ENCODE data around the gene TBC1D24. TPM values are rescaled to one million over a fixed set of nuclear protein-coding genes. Genes with fewer than 3 reads are reported as not detected.

Gene TBC1D24
- total RNA-seq, 2 experiments from 2014 or later: 16.5 to 17.9 TPM

DNA sequence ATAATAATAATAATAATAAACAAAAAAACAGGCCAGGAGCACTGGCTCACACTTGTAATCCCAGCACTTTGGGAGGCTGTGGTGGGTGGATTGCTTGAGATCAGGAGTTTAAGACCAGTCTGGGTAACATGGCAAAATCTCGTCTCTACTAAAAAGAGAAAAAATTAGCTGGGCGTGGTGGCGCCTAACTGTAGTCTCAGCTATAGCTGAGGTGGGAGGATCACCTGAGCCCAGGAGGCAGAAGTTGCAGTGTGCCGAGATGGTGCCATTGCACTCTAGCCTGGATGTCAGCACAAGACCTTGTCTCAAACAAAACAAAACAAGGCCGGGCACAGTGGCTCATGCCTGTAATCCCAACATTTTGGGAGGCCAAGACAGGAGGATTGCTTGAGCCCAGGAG, 20.1 kb downstream of the TBC1D24 start:
- H3K9me3 Mint-ChIP-seq: no peaks in the 10 kb centered on the region
- no peak for ATAC-seq (ENCODE audit: low read depth)
- no peaks in the 10 kb centered on the region for H3K27me3 Mint-ChIP-seq
- POLR2A ChIA-PET: no interaction called here
- no peak overlapping the region for H3K4me3 Mint-ChIP-seq
- DNase-seq: no peak
- H3K27ac Mint-ChIP-seq: no peak overlapping the region
- no peaks in the 10 kb centered on the region for H3K36me3 Mint-ChIP-seq
- H3K4me1 Mint-ChIP-seq: no peaks in the 10 kb centered on the region

- no peak for DNase-seq
- Mint-ChIP-seq H3K4me3 (no peak overlapping the region), H3K36me3 (no peaks in the 10 kb centered on the region), H3K27ac (no peak overlapping the region), H3K4me1 (no peaks in the 10 kb centered on the region), H3K27me3 (no peaks in the 10 kb centered on the region), H3K9me3 (no peaks in the 10 kb centered on the region)
- POLR2A ChIA-PET: interaction anchor here (0.6 kb wide), 1 partner anchor 96 kb away, joined by 3 read pairs; no protein-coding TSS in a partner anchor
- ATAC-seq (ENCODE audit: low read depth): no peak
These were observed 21.5 kb downstream of the TBC1D24 start for GRCh38 chr16:2496223-2497115.

- ATAC-seq (ENCODE audit: low read depth) (no peak), DNase-seq (no peak)
- H3K4me3 Mint-ChIP-seq: no peak overlapping the region
- H3K4me1 Mint-ChIP-seq: no peaks in the 10 kb centered on the region
- POLR2A ChIA-PET: interaction anchor here (0.6 kb wide), 1 partner anchor 97 kb away, joined by 3 read pairs; no protein-coding TSS in a partner anchor
- H3K27me3 Mint-ChIP-seq: no peaks in the 10 kb centered on the region
- H3K27ac Mint-ChIP-seq: no peak overlapping the region
- H3K9me3 Mint-ChIP-seq: no peaks in the 10 kb centered on the region
- no peaks in the 10 kb centered on the region for H3K36me3 Mint-ChIP-seq
These were observed 22.2 kb downstream of the TBC1D24 start for GRCh38 chr16:2497116-2497630.

- Mint-ChIP-seq H3K9me3 (no peaks in the 10 kb centered on the region), H3K27ac (no peak overlapping the region), H3K4me3 (no peak overlapping the region), H3K36me3 (no peaks in the 10 kb centered on the region), H3K4me1 (no peaks in the 10 kb centered on the region), H3K27me3 (no peaks in the 10 kb centered on the region)
- DNase-seq (no peak), ATAC-seq (ENCODE audit: low read depth) (no peak)
- POLR2A ChIA-PET: no interaction called here
These were observed 23.0 kb downstream of the TBC1D24 start for GRCh38 chr16:2497695-2498484.

DNA sequence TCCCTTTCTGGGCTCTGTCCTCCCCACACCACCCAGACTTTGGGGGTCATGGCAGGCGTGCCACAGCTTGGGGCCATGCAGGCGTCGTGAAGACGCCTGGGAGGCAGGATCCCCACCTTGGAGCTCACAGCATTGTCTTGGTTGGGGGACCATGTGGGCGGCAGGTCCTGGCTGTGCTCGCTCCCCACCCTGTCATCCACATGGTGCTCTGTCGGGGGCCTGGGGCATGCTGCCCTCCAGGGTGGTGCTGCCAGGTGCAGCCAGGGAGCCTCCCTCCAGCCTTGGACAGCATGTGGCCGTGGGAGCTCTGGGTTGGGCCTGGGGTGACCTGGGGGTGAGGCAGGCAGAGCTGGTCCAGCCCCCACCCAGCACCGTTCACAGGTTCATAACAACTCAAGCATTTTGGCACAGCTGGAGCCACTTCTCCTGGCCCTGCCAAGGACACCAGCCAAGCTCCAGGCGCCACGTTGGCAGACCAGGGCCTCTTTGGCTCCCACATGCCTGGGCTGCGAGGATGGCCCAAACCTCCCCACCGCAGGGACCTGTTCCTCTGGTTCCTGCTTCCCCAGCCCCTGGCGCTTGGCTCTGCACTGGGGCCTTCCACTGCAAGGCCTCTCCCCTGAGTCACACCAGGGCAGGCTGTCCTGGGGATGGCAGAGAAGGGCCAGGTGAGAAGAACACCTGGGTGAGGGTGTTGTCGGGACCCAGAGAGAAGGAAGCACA, 23.8 kb downstream of the TBC1D24 start:
- Mint-ChIP-seq H3K4me3 (no peak overlapping the region), H3K36me3 (no peaks in the 10 kb centered on the region), H3K27ac (no peak overlapping the region), H3K27me3 (no peaks in the 10 kb centered on the region), H3K9me3 (no peaks in the 10 kb centered on the region), H3K4me1 (no peaks in the 10 kb centered on the region)
- DNase-seq: no peak
- no peak for ATAC-seq (ENCODE audit: low read depth)
- POLR2A ChIA-PET: no interaction called here

GRCh38 chr16:2499454-2499853, 24.5 kb downstream of the TBC1D24 start:
- DNase-seq (no peak), ATAC-seq (ENCODE audit: low read depth) (no peak)
- H3K27ac Mint-ChIP-seq: no peak overlapping the region
- no peak overlapping the region for H3K4me3 Mint-ChIP-seq
- no peaks in the 10 kb centered on the region for H3K9me3 Mint-ChIP-seq
- POLR2A ChIA-PET: no interaction called here
- no peaks in the 10 kb centered on the region for H3K4me1 Mint-ChIP-seq
- no peaks in the 10 kb centered on the region for H3K27me3 Mint-ChIP-seq
- H3K36me3 Mint-ChIP-seq: no peaks in the 10 kb centered on the region

DNA sequence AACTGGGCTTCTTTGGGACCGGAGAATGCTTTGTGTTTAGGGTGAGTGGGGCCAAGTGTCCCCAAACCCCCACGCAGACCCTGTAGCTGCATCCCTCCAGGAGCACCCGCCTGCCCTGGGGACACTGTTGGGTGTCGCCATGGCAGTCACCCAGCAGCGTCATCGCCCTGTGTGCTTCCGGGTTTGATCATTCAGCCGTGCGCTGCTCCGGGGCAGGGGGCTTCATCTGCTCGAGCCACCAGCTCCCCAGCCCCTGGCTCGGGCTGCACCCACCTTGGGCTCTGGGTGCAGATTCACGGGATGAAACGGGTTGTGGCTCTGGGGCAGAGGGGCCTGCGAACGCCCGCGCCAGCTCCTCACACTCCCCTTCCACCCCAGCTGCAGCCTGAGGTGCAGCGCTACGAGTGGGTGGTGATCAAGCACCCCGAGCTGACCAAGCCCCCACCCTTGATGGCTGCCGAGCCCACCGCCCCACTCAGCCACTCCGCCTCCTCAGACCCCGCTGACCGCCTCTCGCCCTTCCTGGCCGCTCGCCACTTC, 25.0 kb downstream of the TBC1D24 start:
- ATAC-seq (ENCODE audit: low read depth) (no peak), DNase-seq (no peak)
- Mint-ChIP-seq H3K4me1 (no peaks in the 10 kb centered on the region), H3K4me3 (no peak overlapping the region), H3K27ac (no peak overlapping the region), H3K9me3 (no peaks in the 10 kb centered on the region), H3K36me3 (no peaks in the 10 kb centered on the region), H3K27me3 (no peaks in the 10 kb centered on the region)
- POLR2A ChIA-PET: no interaction called here

- no peak for DNase-seq
- Mint-ChIP-seq H3K4me1 (no peaks in the 10 kb centered on the region), H3K4me3 (no peak overlapping the region), H3K9me3 (no peaks in the 10 kb centered on the region), H3K27me3 (no peaks in the 10 kb centered on the region), H3K27ac (no peak overlapping the region), H3K36me3 (no peaks in the 10 kb centered on the region)
- ATAC-seq (ENCODE audit: low read depth): no peak
- POLR2A ChIA-PET: no interaction called here
These were observed 25.5 kb downstream of the TBC1D24 start for GRCh38 chr16:2500430-2500917.

DNA sequence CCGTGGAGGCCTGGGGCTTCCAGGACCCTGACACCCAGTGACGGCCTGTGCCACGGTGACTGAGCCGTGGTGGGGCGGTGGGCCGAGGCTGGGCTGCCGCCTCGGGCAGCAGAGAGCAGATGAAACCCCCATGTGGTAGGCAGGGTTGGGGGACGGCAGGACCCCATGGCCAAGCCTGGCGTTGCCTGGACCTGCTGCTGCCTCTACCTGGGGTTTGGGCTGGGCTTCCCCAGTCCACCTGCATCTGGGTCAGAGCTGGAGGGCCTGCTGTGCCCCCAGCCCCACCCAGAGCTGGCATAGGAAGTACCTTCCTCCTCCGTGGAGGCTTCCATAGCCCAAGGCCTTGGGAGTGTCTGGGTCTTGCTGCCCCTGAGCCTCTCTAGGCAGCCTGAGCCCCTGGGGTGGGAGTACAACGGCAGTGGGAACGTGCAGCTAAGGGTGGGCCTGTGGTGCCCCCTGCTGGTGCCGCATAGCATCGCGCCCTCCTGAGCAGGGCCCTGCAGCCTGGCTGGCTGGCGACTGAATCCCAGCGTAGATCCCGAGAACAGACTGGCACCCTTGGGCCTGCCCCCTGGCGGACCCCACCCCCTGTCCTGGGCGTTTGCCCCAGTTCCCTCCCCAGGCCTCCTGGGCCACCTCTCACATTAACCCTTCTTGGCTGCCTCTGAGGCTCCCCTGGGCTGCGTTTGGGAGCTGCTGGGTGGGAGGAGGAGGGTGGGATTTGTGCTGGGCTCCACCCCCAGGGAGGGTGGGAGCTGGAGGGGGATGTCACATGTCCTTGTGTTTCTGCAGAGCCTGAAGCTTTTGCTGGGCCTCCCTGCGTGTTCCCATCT, 26.2 kb downstream of the TBC1D24 start:
- no peak overlapping the region for H3K4me3 Mint-ChIP-seq
- no peaks in the 10 kb centered on the region for H3K36me3 Mint-ChIP-seq
- no peaks in the 10 kb centered on the region for H3K4me1 Mint-ChIP-seq
- POLR2A ChIA-PET: interaction anchor here (0.6 to 1.0 kb wide), 3 partner anchors 15 to 73 kb away, joined by 3 read pairs; no protein-coding TSS in a partner anchor
- no peak overlapping the region for H3K27ac Mint-ChIP-seq
- DNase-seq (peak; percentile 90), ATAC-seq (ENCODE audit: low read depth) (peak; percentile 89)
- H3K9me3 Mint-ChIP-seq: no peaks in the 10 kb centered on the region
- no peaks in the 10 kb centered on the region for H3K27me3 Mint-ChIP-seq

- POLR2A ChIA-PET: interaction anchor here (0.6 to 1.0 kb wide), 2 partner anchors 14 to 35 kb away, joined by 3 read pairs; no protein-coding TSS in a partner anchor
- Mint-ChIP-seq H3K4me3 (no peak overlapping the region), H3K27me3 (no peaks in the 10 kb centered on the region), H3K4me1 (peaks cover 1% of the 10 kb centered on the region), H3K9me3 (no peaks in the 10 kb centered on the region), H3K36me3 (no peaks in the 10 kb centered on the region), H3K27ac (peak overlapping the region; percentile 28)
- ATAC-seq (ENCODE audit: low read depth) (no peak), DNase-seq (no peak)
These were observed 27.3 kb downstream of the TBC1D24 start for GRCh38 chr16:2501946-2502895.

DNA sequence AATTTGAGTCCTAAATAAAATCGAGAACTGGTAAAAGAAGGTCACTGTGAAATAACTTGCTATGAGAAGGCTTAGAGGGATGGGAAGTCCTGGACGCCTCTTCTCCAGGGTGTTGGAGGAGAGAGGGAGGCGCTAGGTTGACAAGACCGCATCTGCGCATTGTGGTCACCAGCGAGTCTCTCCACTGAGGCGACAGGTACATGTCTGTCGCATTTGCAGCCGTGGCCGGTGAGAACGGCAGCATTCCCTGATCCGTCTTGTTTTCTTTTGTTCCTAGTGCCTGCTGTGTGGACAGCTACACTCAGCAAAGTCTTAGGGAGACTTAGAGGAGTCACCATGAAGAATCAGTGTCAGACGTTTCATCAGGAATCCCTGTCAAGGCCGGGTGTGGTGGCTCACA, 30.8 kb downstream of the TBC1D24 start:
- Mint-ChIP-seq H3K4me3 (no peak overlapping the region), H3K27me3 (no peaks in the 10 kb centered on the region), H3K9me3 (no peaks in the 10 kb centered on the region), H3K27ac (no peak overlapping the region), H3K36me3 (no peaks in the 10 kb centered on the region), H3K4me1 (peaks cover 4% of the 10 kb centered on the region)
- ATAC-seq (ENCODE audit: low read depth) (no peak), DNase-seq (no peak)
- POLR2A ChIA-PET: no interaction called here

Data from activated naive CD8-positive, alpha-beta T cell treated with anti-CD3 and anti-CD28 coated beads, Interleukin-2, amount 10 ng/mL, durations not matched to agents 7 days and 5 days (primary cell).